Naive thymus-derived CD8-positive, alpha-beta T cell (primary cell): Measurements from ENCODE around the gene HELZ. TPM values are rescaled to one million over a fixed set of nuclear protein-coding genes. Genes with fewer than 3 reads are reported as not detected.
"Not testable (repeated sequence)": the region's sequence is repeated elsewhere in the genome, so short reads cannot be mapped to it uniquely, and the experiment has no call there.

Experiments used
- ATAC-seq, 2 donors: fragments of 150-1000 bp; cut with Tn5 transposase in 1 of 2; sonication (Bioruptor Pico), chemical (Tn5 transposase) in 1 of 2; 1 replicate in 1 of 2; 2 replicates in 1 of 2; pipeline ENCODE4 v1.10.0; 2021; ENCODE audit warnings: mild to moderate bottlenecking in 2 of 2, moderate library complexity in 2 of 2
- POLR2A ChIA-PET: fragments of 350-600 bp; sonication (Branson Sonifier 250); formaldehyde crosslinking; loops from one replicate; lab custom pipeline; 2021; ENCODE audit warnings: antibody characterized with exemption; lab: Charles Lee
- DNase-seq, 10 donors: peaks; one replicate each; pipeline versions ENCODE4 v3.0.0 to v3.0.0-alpha.2; 2020 to 2022
- H3K27ac Mint-ChIP-seq, 10 donors: one replicate each; pipeline ENCODE4 v1.8.0; 2020 to 2022; ENCODE audit warnings: mild to moderate bottlenecking in 10 of 10, mixed read lengths in 10 of 10, moderate library complexity in 4 of 10, inconsistent platforms in 1 of 10
- H3K27me3 Mint-ChIP-seq, 5 donors: one replicate each; pipeline ENCODE4 v1.8.0; 2021 to 2022; ENCODE audit warnings: mixed read lengths in 5 of 5
- H3K36me3 Mint-ChIP-seq, 3 donors: one replicate each; pipeline ENCODE4 v1.8.0; 2020 to 2022; ENCODE audit warnings: mixed read lengths in 3 of 3, mild to moderate bottlenecking in 2 of 3, inconsistent platforms in 1 of 3
- H3K4me1 Mint-ChIP-seq, 4 donors: one replicate each; pipeline ENCODE4 v1.8.0; 2021 to 2022; ENCODE audit warnings: mixed read lengths in 4 of 4
- H3K4me3 Mint-ChIP-seq, 10 donors: one replicate each; pipeline ENCODE4 v1.8.0; 2020 to 2022; ENCODE audit warnings: mild to moderate bottlenecking in 10 of 10, mixed read lengths in 10 of 10, moderate library complexity in 6 of 10, inconsistent platforms in 1 of 10
- H3K9me3 Mint-ChIP-seq, 9 donors: one replicate each; pipeline ENCODE4 v1.8.0; 2020 to 2022; ENCODE audit warnings: mixed read lengths in 9 of 9, mild to moderate bottlenecking in 3 of 9, inconsistent platforms in 1 of 9, moderate library complexity in 1 of 9
- polyA plus RNA-seq, 3 donors: library from polyadenylated mRNA; unstranded; fragments of 300-500 nt; fragmentation: Illumina TruSeq; gene quantifications; one replicate each; pipeline ENCODE4 v1.2.3, GENCODE V29; 2021
- total RNA-seq, 8 experiments: library from RNA in 2 of 8; stranded (reverse) in 2 of 8; gene quantifications; one replicate each; pipeline ENCODE4 v1.2.3 and lab custom pipeline; 2021 to 2026

HELZ gene
- total and polyA plus RNA-seq, 5 experiments from 2014 or later: 43.0 to 75.1 (median 48.6) TPM

GRCh38 chr17:67279115-67279514 lies 34.1 kb upstream of the HELZ start:
- no peak overlapping the region for H3K27ac Mint-ChIP-seq
- POLR2A ChIA-PET: interaction anchor here (0.5 to 0.6 kb wide), 2 partner anchors 52 to 745 kb away, joined by 3 read pairs; no protein-coding TSS in a partner anchor

GRCh38 chr17:67278363-67278762 lies 33.4 kb upstream of the HELZ start:
- DNase-seq (no peak), ATAC-seq (no peak)
- H3K27me3 Mint-ChIP-seq: no peaks in the 10 kb centered on the region
- no peak overlapping the region for H3K27ac Mint-ChIP-seq
- no peaks in the 10 kb centered on the region for H3K4me1 Mint-ChIP-seq
- H3K9me3 Mint-ChIP-seq: no peaks in the 10 kb centered on the region
- no peak overlapping the region for H3K4me3 Mint-ChIP-seq
- H3K36me3 Mint-ChIP-seq: no peaks in the 10 kb centered on the region
- POLR2A ChIA-PET: interaction anchor here (0.6 to 0.7 kb wide), 2 partner anchors 51 to 524 kb away, joined by 3 to 5 read pairs; no protein-coding TSS in a partner anchor

More at GRCh38 chr17:67279115-67279514, 34.1 kb upstream of the HELZ start:
- H3K4me1 Mint-ChIP-seq: no peaks in the 10 kb centered on the region
- H3K27me3 Mint-ChIP-seq: no peaks in the 10 kb centered on the region
- DNase-seq (no peak), ATAC-seq (no peak)
- no peak overlapping the region for H3K4me3 Mint-ChIP-seq
- no peaks in the 10 kb centered on the region for H3K9me3 Mint-ChIP-seq
- no peaks in the 10 kb centered on the region for H3K36me3 Mint-ChIP-seq

GRCh38 chr17:67276075-67276474 lies 31.1 kb upstream of the HELZ start:
- Mint-ChIP-seq H3K4me1 (peaks cover 0 to 1% (median 0%) of the 10 kb centered on the region in 4 donors), H3K9me3 (no peaks in the 10 kb centered on the region), H3K4me3 (no peak overlapping the region), H3K27me3 (no peaks in the 10 kb centered on the region), H3K36me3 (no peaks in the 10 kb centered on the region), H3K27ac (no peak overlapping the region)
- no peak for ATAC-seq
- POLR2A ChIA-PET: no interaction called here
- DNase-seq: peak in 1 of 10 donors; percentile 9

GRCh38 chr17:67274466-67274865 lies 29.5 kb upstream of the HELZ start:
- H3K4me1 Mint-ChIP-seq: peaks cover 0 to 1% (median 0%) of the 10 kb centered on the region in 4 donors
- H3K27ac Mint-ChIP-seq: no peak overlapping the region
- no peaks in the 10 kb centered on the region for H3K36me3 Mint-ChIP-seq
- H3K4me3 Mint-ChIP-seq: no peak overlapping the region
- POLR2A ChIA-PET: no interaction called here
- ATAC-seq (no peak), DNase-seq (no peak)
- no peaks in the 10 kb centered on the region for H3K9me3 Mint-ChIP-seq
- H3K27me3 Mint-ChIP-seq: no peaks in the 10 kb centered on the region

- Mint-ChIP-seq H3K4me3 (no peak overlapping the region), H3K4me1 (peaks cover 0 to 1% (median 0%) of the 10 kb centered on the region in 4 donors), H3K27me3 (no peaks in the 10 kb centered on the region), H3K36me3 (no peaks in the 10 kb centered on the region), H3K27ac (no peak overlapping the region), H3K9me3 (no peaks in the 10 kb centered on the region)
- ATAC-seq: no peak
- DNase-seq: no peak
- POLR2A ChIA-PET: no interaction called here
Observed at GRCh38 chr17:67273900-67274299, 28.9 kb upstream of the HELZ start.

- ATAC-seq (peak in 1 of 2 donors; percentile 36), DNase-seq (peak in 2 of 10 donors; percentile 3 to 27)
- Mint-ChIP-seq H3K27me3 (no peaks in the 10 kb centered on the region), H3K4me3 (no peak overlapping the region), H3K9me3 (no peaks in the 10 kb centered on the region), H3K36me3 (no peaks in the 10 kb centered on the region), H3K4me1 (peaks cover 0 to 1% (median 0%) of the 10 kb centered on the region in 4 donors), H3K27ac (no peak overlapping the region)
- POLR2A ChIA-PET: interaction anchor here (0.6 kb wide), 1 partner anchor 763 kb away, joined by 4 read pairs; the partner anchor contains the start of gene KPNA2
Observed at GRCh38 chr17:67272312-67273047, 27.5 kb upstream of the HELZ start.

GRCh38 chr17:67271187-67271586 lies 26.2 kb upstream of the HELZ start:
- H3K36me3 Mint-ChIP-seq, H3K27ac Mint-ChIP-seq, POLR2A ChIA-PET, ATAC-seq, H3K9me3 Mint-ChIP-seq, DNase-seq, H3K4me3 Mint-ChIP-seq, H3K27me3 Mint-ChIP-seq, H3K4me1 Mint-ChIP-seq: not testable (repeated sequence)

- DNase-seq (no peak), ATAC-seq (no peak)
- Mint-ChIP-seq H3K36me3 (no peaks in the 10 kb centered on the region), H3K9me3 (no peaks in the 10 kb centered on the region), H3K27me3 (no peaks in the 10 kb centered on the region), H3K4me3 (no peak overlapping the region), H3K27ac (no peak overlapping the region), H3K4me1 (peaks cover 0 to 1% (median 0%) of the 10 kb centered on the region in 4 donors)
- POLR2A ChIA-PET: no interaction called here
Observed at GRCh38 chr17:67270416-67270815, 25.4 kb upstream of the HELZ start.

GRCh38 chr17:67266496-67266895 lies 21.5 kb upstream of the HELZ start:
- Mint-ChIP-seq H3K4me3 (no peak overlapping the region), H3K27ac (no peak overlapping the region), H3K36me3 (no peaks in the 10 kb centered on the region), H3K9me3 (no peaks in the 10 kb centered on the region), H3K4me1 (no peaks in the 10 kb centered on the region), H3K27me3 (no peaks in the 10 kb centered on the region)
- DNase-seq (no peak), ATAC-seq (no peak)
- POLR2A ChIA-PET: no interaction called here

- POLR2A ChIA-PET: no interaction called here
- no peak for DNase-seq
- H3K4me1 Mint-ChIP-seq: peaks cover 0 to under 1% (median 0%) of the 10 kb centered on the region in 4 donors
- H3K9me3 Mint-ChIP-seq: no peaks in the 10 kb centered on the region
- no peak for ATAC-seq
- no peaks in the 10 kb centered on the region for H3K27me3 Mint-ChIP-seq
- H3K4me3 Mint-ChIP-seq: no peak overlapping the region
- H3K27ac Mint-ChIP-seq: no peak overlapping the region
- H3K36me3 Mint-ChIP-seq: no peaks in the 10 kb centered on the region
Observed at GRCh38 chr17:67265436-67266019, 20.5 kb upstream of the HELZ start.

- H3K9me3 Mint-ChIP-seq: no peaks in the 10 kb centered on the region
- H3K4me3 Mint-ChIP-seq: no peak overlapping the region
- POLR2A ChIA-PET: no interaction called here
- peaks cover 12 to 25% (median 16%) of the 10 kb centered on the region in 4 donors for H3K4me1 Mint-ChIP-seq
- no peak overlapping the region for H3K27ac Mint-ChIP-seq
- H3K36me3 Mint-ChIP-seq: no peaks in the 10 kb centered on the region
- ATAC-seq: no peak
- no peak for DNase-seq
- no peaks in the 10 kb centered on the region for H3K27me3 Mint-ChIP-seq
Observed at GRCh38 chr17:67262435-67263117, 17.6 kb upstream of the HELZ start.

GRCh38 chr17:67260170-67260987 lies 15.4 kb upstream of the HELZ start:
- DNase-seq (no peak), ATAC-seq (no peak)
- Mint-ChIP-seq H3K27ac (no peak overlapping the region), H3K9me3 (no peaks in the 10 kb centered on the region), H3K4me1 (peaks cover 14 to 29% (median 20%) of the 10 kb centered on the region in 4 donors), H3K4me3 (no peak overlapping the region), H3K27me3 (no peaks in the 10 kb centered on the region), H3K36me3 (no peaks in the 10 kb centered on the region)
- POLR2A ChIA-PET: no interaction called here
